Measurements from ENCODE around the gene FOXP1. TPM values are rescaled to one million over a fixed set of nuclear protein-coding genes. Genes with fewer than 3 reads are reported as not detected.

FOXP1 gene
- total RNA-seq, 4 donors from 2014 or later, result 54.2 to 152 (median 129) TPM

DNA sequence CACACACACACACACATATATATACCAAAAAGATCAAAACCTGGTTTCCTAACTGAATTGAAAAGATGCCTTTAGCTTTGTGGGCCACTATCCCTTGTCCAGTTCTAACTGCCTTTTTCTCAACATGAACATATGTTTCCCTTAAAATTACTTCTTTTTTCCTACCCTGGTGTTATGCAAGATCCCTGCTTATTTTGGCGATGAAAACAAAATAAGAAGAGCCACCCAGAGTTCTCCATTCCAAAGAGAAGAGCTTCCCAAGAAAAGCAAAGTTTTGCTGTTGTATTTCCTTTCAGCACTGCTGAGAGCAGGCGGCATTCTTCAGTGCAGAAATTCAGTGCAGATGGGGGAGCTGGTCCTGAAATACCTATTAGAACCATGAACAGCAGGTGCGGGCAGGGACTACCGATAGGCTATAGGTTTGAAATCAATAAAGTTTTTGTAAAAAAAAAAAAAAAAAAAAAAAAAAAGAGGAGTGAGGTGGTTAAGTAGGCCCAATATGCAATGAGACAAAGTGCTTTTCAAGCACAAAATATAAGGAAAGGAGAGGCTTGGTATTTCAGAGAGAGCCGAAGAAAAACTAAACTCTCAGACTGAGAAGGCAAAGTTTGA lies 238.0 kb downstream of the FOXP1 start:
- intact Hi-C loops (cut with DNase I; ENCODE audit: low total_unique reads), result no loop called here
- Histone ChIP-seq H3K4me1 (no peaks in the 10 kb centered on the region), H3K4me3 (no peak overlapping the region), H3K36me3 (no peaks in the 10 kb centered on the region), H3K27me3 (no peaks in the 10 kb centered on the region), H3K9me3 (no peaks in the 10 kb centered on the region), H3K27ac (no peak overlapping the region)
- no peak for DNase-seq
- no peak for TF ChIP-seq POLR2A (IDR thresholded peaks at IDR 0.05)
- TF ChIP-seq, protein P1, sequence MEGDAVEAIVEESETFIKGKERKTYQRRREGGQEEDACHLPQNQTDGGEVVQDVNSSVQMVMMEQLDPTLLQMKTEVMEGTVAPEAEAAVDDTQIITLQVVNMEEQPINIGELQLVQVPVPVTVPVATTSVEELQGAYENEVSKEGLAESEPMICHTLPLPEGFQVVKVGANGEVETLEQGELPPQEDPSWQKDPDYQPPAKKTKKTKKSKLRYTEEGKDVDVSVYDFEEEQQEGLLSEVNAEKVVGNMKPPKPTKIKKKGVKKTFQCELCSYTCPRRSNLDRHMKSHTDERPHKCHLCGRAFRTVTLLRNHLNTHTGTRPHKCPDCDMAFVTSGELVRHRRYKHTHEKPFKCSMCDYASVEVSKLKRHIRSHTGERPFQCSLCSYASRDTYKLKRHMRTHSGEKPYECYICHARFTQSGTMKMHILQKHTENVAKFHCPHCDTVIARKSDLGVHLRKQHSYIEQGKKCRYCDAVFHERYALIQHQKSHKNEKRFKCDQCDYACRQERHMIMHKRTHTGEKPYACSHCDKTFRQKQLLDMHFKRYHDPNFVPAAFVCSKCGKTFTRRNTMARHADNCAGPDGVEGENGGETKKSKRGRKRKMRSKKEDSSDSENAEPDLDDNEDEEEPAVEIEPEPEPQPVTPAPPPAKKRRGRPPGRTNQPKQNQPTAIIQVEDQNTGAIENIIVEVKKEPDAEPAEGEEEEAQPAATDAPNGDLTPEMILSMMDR (IDR thresholded peaks at IDR 0.05), result no peak

DNA sequence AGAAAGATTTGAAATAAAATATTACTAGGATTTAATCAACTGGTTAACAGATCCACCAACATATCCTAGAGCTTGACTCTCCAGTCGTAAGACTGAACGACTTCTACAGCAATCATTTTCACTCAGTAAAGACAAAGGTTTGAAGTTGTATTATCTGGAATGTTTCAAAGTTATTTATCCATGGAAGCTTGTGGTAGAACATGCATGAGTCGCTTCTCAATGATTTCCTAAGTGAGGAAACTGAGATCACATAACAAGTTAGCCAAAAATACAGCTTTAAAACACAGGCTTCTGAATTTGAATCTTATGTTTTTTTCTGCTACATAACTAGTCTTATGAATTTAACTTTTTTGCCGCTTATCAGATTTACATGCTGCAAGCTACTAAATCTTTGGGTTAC lies 241.8 kb downstream of the FOXP1 start:
- H3K9me3 ChIP-seq, result no peaks in the 10 kb centered on the region
- no peak overlapping the region for H3K4me3 ChIP-seq
- TF ChIP-seq, protein P1 (IDR thresholded peaks at IDR 0.05), result no peak
- no peak for TF ChIP-seq POLR2A (IDR thresholded peaks at IDR 0.05)
- no peak for DNase-seq
- H3K36me3 ChIP-seq, result no peaks in the 10 kb centered on the region
- H3K27ac ChIP-seq, result no peak overlapping the region
- intact Hi-C loops (cut with DNase I; ENCODE audit: low total_unique reads), result no loop called here
- H3K4me1 ChIP-seq, result no peaks in the 10 kb centered on the region
- H3K27me3 ChIP-seq, result no peaks in the 10 kb centered on the region

DNA sequence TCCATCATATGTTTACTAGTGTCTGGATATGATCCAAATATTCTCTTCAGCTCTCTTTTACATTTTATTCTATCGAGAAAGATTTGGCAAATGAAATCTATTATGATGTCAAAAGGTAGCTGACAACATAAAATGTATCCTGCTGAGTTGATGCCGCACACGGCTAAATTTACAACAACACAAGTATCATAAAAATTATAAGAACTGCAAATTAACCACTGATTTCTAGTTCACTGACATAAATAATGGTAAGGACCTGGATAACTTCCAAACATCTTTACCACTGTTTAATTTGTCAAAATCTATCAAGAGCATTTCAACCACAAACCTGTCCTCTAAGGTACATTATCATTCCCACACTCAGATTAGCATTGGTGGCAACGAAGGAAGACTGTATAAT lies 244.5 kb downstream of the FOXP1 start:
- H3K4me3 ChIP-seq, result no peak overlapping the region
- H3K27me3 ChIP-seq, result no peaks in the 10 kb centered on the region
- no peaks in the 10 kb centered on the region for H3K4me1 ChIP-seq
- intact Hi-C loops (cut with DNase I; ENCODE audit: low total_unique reads), result no loop called here
- H3K27ac ChIP-seq, result no peak overlapping the region
- no peaks in the 10 kb centered on the region for H3K36me3 ChIP-seq
- DNase-seq, result no peak
- H3K9me3 ChIP-seq, result no peaks in the 10 kb centered on the region
- TF ChIP-seq, protein P1 (IDR thresholded peaks at IDR 0.05), result no peak
- TF ChIP-seq POLR2A (IDR thresholded peaks at IDR 0.05), result no peak

DNA sequence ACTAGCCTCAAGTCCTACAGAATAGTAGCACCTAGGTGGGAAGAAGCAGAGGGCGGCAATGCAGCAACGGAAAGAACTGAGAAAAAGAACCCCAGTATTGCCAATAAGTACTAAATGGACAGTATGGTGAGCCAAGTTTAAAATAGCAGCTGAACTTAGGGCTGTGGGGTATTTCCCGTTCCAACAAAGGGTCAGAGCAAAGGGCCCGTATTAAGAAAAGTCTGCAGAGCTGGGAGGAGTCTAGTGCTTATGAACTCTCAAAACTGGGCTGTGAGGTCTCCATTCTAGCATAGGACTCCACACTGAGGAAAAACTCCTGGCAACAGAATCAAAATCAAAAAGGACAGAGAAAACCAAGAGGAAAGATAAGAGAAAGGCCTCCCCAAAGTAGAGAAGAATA lies 250.7 kb downstream of the FOXP1 start:
- H3K4me3 ChIP-seq, result no peak overlapping the region
- H3K9me3 ChIP-seq, result no peaks in the 10 kb centered on the region
- TF ChIP-seq POLR2A (IDR thresholded peaks at IDR 0.05), result no peak
- TF ChIP-seq, protein P1 (IDR thresholded peaks at IDR 0.05), result no peak
- no peaks in the 10 kb centered on the region for H3K36me3 ChIP-seq
- DNase-seq, result no peak
- H3K27ac ChIP-seq, result no peak overlapping the region
- intact Hi-C loops (cut with DNase I; ENCODE audit: low total_unique reads), result no loop called here
- H3K4me1 ChIP-seq, result no peaks in the 10 kb centered on the region
- no peaks in the 10 kb centered on the region for H3K27me3 ChIP-seq

DNA sequence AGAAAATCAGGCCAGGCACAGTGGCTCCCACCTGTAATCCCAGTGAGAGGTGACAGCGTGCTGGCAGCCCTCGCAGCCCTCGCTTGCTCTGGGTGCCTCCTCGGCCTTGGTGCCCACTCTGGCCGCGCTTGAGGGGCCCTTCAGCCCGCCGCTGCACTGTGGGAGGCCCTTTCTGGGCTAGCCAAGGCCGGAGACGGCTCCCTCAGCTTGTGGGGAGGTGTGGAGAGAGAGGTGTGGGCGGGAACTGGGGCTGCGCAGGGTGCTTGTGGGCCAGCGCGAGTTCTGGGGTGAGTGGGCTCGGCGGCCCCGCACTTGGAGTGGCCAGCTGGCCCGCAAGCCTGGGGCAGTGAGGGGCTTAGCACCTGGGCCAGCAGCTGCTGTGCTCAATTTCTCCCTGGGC lies 252.6 kb downstream of the FOXP1 start:
- no peak for TF ChIP-seq POLR2A (IDR thresholded peaks at IDR 0.05)
- TF ChIP-seq, protein P1 (IDR thresholded peaks at IDR 0.05), result no peak
- no peaks in the 10 kb centered on the region for H3K27me3 ChIP-seq
- no peaks in the 10 kb centered on the region for H3K36me3 ChIP-seq
- H3K27ac ChIP-seq, result no peak overlapping the region
- H3K4me3 ChIP-seq, result no peak overlapping the region
- no peaks in the 10 kb centered on the region for H3K4me1 ChIP-seq
- intact Hi-C loops (cut with DNase I; ENCODE audit: low total_unique reads), result no loop called here
- no peak for DNase-seq
- no peaks in the 10 kb centered on the region for H3K9me3 ChIP-seq

All from uterus (tissue), 4 donors.